ENCODE data around the gene POLRMT.

GRCh38 chr19:655691-656090 lies 22.4 kb upstream of the POLRMT start:
- no peak for TF ChIP-seq POLR2A (IDR thresholded peaks at IDR 0.05)
- TF ChIP-seq, protein P1, sequence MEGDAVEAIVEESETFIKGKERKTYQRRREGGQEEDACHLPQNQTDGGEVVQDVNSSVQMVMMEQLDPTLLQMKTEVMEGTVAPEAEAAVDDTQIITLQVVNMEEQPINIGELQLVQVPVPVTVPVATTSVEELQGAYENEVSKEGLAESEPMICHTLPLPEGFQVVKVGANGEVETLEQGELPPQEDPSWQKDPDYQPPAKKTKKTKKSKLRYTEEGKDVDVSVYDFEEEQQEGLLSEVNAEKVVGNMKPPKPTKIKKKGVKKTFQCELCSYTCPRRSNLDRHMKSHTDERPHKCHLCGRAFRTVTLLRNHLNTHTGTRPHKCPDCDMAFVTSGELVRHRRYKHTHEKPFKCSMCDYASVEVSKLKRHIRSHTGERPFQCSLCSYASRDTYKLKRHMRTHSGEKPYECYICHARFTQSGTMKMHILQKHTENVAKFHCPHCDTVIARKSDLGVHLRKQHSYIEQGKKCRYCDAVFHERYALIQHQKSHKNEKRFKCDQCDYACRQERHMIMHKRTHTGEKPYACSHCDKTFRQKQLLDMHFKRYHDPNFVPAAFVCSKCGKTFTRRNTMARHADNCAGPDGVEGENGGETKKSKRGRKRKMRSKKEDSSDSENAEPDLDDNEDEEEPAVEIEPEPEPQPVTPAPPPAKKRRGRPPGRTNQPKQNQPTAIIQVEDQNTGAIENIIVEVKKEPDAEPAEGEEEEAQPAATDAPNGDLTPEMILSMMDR (IDR thresholded peaks at IDR 0.05 in 4 of 5, conservative IDR thresholded peaks at IDR 0.05 in 1 of 5): no peak
